Central memory CD4-positive, alpha-beta T cell (primary cell): ENCODE measurements around the gene IL36B.
A peak's percentile ranks its signal among the peaks of the same experiment; 100 is the strongest.
"Not testable (repeated sequence)": the region's sequence is repeated elsewhere in the genome, so short reads cannot be mapped to it uniquely, and the experiment has no call there.

ENCODE experiments used
- DNase-seq: peaks from one replicate; pipeline ENCODE4 v3.0.0; 2022
- total RNA-seq, 3 experiments: gene quantifications; one replicate each; lab custom pipeline; 2026; lab: John Stamatoyannopoulos, UW

The IL36B gene
- 0 to 0.04 (median 0) reads per million in 3 experiments for total RNA-seq

DNA sequence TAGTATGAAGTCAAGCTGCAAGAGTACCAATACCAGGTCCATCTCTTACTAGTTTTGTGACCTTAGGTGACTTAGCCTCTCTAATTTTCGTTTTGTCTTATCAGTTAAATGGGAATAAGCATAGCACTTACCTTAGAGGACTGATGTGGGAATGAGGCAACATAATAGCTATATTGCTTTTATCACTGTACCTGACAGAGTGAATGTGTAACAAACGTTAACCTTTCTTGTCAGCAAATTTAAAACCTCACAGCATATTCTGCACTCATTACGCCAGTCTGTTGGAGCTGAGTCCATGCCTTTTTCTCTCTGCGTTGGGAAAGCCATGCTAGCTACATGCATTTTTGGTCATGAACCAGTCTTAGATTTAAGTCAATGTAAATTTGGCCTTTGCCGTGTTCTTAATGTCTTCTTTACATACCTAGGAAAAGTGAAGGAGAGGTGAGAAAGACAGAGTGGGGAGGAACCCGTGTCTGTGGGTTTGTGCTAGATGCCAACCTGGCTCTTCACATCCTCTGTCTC lies at the start of gene IL36B:
TSS of gene IL36B (minus strand) at position 472 of the 522 bp plus-strand sequence.
- no peak for DNase-seq

DNA sequence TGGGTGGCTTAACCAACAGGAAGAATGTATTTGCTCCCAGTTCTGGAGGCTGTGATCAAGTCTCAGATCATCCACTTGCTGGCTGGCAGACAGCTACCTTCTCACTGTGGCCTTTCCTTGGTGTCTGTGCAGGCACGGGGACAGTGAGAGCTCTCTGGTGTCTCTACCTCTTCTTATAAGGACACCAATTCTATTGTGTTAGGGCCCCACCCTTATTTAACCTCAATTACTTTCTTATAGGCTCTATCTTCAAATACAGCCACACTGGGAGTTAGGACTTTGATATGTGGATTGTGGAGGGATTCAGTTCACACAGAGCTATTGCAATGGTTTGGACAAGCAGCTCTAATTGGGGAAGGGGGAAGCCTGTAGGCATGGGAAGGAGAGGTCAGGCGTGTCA lies 49.5 kb upstream of the IL36B start:
- DNase-seq = no peak

DNA sequence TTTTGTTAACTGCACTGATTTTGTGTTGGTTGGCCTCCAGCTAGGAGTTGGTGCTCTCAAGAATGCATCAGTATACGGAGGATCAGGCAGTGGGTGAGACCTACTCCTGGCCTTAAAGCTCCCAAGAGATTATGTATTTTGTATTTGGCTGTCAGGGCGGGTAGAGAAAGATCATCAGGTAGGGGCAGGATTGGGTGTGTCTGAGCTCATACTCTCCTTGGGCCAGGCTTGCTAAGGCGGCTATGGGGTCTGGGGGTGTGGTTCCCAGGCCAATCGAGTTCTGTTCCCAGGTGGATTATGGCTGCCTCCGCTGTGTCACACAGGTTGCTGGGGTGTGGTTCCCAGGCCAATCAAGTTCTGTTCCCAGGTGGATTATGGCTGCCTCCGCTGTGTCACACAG lies 45.9 kb upstream of the IL36B start:
- DNase-seq = no peak

DNA sequence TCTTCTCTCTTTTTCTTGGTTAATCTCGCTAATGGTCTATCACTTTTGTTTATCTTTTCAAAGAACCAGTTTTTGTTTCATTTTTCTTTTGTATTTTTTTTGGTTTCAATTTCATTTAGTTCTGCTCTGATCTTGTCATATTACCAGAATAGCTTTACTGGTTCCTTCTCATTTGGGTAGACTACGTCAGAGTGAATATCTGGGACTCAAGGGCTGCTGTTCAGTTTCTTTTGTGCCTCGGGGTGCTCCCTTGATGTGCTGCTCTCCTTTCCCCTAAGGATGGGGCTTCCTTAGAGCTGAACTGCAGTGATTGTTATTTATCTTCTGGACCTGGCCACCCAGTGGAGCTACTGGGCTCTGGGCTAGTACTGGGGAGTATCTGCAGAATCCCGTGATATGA lies 45.4 kb upstream of the IL36B start:
- DNase-seq = peak; percentile 19

DNA sequence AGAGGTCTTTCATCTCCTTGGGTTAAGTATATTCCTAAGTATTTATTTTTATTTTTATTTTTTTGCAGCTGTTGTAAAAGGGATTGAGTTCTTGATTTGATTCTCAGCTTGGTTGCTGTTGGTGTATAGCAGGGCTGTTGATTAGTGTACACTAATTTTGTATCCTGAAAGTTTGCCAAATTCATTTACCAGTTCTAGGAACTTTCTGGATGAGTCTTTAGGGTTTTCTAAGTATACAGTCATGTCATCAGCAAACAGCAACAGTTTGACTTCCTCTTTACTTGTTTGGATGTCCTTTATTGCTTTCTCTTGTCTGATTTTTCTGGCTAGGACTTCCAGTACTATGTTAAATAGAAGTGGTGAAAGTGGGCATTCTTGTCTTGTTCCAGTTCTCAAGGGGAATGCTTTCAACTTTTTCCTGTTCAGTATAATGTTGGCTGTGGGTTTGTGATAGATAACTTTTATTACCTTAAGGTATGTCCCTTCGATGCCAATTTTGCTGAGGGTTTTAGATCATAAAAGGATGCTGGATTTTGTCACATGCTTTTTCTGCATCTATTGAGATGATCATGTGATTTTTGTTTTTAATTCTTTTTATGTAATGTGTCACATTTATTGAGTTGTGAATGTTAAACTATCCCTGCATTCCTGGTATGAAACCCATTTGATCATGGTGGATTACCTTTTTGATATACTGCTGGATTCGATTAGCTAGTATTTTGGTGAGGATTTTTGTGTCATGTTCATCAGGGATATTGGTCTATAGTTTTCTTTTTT lies 44.4 kb upstream of the IL36B start:
- not testable (repeated sequence) for DNase-seq

DNA sequence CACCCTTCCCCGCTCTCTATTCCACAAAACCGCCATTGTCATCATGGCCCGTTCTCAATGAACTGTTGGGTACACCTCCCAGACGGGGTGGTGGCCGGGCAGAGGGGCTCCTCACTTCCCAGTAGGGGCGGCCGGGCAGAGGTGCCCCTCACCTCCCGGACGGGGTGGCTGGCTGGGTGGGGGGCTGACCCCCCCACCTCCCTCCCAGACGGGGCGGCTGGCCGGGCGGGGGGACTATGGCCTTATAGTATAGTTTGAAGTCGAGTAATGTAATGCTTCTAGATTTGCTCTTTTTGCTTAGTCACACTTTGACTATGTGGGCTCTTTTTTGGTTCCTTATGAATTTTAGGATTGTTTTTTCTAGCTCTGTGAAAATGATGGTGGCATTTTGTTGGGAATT lies 43.6 kb upstream of the IL36B start:
- not testable (repeated sequence) for DNase-seq

DNA sequence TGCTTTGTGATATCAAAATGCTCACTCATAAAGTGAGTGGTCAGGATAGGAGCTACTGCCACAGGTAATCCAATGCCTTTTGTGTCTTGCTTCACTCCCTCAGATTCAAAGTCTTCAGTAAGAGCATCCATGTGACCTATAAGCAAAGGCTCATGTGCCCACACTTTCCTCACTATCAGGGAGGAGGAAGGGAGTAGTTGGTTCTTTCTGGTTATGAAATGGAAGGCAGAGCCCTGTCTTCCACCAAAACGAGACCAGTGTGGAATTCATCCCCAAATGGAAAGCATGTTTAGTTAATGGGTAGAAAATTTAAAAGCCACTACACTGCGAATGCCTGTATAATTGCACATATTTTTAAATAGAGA lies 40.9 kb upstream of the IL36B start:
- DNase-seq = no peak

DNA sequence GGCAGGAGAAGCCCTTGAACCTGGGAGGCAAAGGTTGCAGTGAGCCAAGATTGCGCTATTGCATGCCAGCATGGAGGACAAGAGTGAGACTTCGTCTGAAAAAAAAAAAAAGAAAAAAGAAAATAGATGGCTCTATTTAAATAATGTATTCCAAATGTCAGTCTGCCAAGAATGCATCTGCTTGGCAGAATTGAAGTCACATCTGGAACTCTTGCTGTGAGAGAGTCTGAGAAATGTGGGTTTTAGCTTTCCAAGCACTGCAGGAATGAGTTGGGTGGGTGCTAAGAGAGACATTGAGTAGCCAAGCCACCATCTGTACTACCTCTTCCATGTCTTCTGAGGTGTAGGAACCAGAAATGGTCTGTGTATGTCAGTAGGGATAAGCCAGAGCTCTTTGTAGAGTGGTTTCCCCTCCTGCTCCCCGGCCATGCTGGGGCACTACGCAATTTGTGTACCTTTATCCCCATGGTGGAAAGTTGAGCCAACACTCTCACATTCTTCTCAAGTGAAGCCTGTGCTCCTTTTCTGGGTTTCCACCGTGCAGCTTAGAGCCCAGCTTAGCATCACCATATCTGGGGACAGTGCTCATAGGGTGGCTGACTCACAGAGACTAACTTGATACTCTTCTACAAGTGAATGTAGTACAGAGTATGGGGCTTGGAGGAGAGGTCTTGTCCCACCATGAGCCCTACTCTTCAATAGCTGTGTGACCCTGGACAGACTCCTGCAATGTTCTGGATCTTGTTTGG lies 40.4 kb upstream of the IL36B start:
- no peak for DNase-seq

DNA sequence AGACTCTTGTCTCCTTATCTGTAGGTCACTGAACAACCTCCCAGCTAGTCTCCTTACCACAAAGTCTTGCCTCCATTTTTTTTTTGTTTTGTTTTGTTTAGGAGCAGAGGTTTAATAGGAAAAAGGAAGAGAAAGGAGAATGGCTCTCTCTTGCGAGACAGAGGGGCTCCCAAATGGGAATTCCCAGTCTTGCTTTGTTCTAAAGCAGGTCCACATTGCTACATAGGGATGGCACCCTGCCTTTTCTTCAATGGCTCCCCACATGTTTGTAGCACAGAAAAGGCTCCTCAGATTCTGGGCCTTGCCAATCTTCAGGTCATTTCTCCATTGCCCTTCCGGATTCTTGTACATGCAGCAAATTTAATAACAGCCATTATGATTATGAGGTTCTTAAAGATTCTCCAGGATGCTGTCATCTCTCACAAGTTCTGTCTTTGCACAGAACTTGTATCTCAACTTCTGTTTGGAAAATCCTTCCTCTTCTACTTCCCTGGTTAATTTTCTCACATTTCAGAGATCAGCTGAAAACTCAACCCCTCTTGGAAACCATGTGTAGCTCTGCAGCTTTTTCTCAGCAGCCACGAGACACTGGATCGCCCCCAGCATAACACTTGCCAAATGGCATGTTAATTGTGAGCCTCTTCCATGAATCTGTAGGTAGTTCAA lies 38.7 kb upstream of the IL36B start:
- no peak for DNase-seq

DNA sequence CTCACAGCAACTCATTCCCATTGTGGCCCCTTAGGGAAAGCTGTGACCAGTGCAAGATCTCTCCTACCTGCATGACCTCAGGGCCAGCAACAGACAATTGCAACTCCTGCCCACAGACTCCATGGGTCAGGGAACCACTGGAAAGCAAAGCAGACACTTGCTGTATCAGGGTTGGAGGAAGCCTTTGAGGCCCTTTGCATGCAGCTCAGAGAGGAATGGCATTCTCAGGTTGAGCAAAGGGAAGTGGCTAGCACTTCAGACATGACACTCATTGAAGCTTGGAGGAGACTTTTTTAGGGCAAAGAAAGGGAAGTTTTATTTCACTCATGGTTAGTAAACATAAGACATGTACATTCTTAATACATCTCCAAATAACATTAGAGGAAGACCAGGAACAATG lies 37.2 kb upstream of the IL36B start:
- DNase-seq = no peak

DNA sequence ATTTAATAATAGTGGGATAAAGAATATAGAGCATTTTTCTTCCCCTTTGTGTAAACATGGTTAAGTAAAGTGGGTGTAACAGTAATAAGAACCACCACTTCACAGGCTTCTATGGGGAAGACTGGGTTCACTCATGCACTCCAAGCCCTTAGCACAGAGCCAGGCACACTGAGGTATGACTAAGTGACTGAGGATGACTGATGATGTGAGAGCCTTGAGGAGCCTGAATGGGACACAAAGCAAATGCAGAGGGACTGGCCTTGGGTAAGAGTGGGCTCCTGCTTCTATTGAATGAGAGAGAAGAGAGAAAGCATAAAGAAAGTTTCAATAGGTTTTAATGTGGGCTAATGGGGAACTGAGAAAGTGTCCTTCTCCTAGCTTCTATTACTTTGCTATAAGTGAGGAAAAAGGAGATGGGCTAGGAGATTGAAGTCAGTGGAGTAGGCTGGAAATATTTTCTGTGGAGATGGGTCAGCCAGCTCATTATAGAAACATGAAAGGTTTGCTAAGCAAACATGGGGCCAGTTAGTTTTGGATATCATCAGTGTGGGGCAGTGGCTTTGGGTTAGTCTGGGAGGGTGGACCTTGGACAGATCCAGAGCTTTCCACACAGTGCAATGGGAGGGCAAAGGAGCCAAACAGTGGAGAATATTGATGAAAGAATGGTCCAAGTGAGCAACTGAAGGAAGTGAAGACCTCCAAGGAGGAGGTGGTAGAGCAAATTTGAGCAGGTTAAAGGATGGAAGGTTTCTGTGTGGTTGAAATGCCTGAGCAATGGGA lies 35.7 kb upstream of the IL36B start:
- DNase-seq = no peak

DNA sequence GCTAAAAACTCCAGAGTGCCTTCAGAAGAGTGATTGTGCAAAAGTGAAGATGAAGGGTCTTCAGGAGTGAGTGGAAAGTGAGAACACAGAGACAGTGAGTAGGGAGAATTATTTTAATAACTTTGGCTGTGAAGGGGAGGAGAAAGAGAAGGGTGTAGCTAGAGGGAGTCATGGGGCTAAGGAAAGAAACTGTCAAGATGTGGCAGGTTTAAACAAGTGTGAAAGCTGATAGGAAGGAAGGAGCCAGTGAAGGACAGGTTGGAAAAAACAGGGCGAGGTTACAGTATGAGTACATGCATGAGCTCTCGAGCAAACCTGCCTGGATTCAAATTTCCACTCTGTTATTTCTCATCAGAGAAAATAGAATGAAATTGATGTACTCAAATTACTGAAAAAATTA lies 32.9 kb upstream of the IL36B start:
- DNase-seq = no peak

DNA sequence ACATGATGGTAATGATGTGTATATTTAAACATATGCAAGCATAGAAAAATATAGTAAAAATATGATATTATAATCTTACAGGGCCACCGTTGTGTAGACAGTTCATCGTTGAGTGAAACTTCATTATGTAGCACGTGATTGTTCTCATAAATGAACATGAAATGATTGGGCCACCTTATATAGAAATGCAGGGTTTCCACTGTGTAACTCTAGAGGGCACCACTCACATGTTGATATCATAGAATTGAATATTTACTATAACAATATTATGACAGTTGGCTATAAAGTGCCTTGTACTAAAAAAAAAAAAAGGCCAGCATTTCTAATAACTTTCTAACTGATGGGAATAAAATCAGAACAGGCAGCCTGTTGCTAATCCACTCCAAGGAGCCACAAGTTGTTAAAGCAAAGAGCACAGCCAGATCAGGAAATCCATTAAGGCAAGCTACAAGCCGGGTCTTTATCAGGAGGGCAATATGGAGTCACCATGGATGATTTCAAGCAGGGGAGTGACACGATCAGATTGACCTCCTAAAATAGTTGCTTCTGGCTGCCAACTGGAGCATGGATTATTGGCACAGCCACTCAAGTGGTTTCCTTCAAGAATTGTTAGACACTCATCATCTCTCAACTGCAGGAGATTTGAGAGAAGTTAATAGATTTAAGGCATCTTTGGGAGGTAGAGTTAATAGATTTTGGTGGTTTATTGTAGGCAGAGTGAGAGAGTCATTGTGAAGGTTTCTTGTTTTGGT lies 31.8 kb upstream of the IL36B start:
- DNase-seq = no peak

DNA sequence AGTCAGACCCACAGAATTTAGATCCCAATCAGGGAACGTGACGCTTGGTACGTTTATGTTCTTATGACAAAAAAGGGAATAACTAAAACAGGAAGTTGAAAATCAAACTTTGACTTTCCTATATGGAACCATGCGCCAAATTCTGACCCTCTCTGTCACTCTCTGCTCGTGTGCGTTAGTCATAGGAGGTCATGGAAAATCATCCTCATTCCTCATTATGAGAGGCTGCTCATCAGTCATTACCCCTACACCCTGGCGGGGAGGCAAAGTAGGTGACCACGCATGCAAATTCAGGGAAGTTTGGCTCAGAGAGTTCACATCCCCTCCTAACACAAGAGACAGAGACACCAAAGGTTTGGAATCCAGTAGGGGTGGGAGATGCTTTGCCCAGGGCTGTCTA lies 30.6 kb upstream of the IL36B start:
- no peak for DNase-seq

DNA sequence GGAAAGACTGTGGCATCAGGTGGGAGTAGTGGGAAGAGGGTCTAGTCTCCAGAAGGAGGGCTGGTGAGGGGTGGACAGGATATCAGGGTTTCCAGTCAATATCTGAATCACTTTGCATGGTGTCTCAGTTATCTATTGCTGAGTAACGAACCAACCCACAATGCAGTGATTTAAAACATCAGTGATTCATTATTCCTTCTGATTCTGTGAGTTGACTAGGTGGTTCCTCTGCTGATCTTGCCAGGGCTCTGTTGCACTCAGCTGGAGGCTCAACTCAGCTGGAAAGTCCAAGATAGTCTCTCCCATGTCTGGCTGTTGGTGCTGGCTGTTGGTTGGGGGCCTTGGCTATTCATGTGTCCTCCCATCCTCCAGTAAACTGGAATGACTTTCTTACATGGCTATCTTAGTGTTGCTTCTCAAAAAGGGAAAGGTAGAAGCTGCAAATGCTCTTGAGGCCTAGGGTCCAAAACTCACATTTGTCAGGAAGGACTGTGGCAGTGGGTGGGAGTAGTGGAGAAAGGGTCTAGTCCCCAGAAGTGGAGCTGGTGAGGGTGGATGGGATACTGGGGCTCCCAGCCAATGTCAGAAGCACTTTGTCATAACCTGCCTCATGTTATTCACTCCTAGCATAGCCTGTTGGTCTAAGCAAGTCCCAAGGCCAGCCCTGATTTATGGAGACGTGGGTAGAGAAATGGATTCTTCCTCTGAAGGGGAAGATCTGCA lies 29.0 kb upstream of the IL36B start:
- no peak for DNase-seq

DNA sequence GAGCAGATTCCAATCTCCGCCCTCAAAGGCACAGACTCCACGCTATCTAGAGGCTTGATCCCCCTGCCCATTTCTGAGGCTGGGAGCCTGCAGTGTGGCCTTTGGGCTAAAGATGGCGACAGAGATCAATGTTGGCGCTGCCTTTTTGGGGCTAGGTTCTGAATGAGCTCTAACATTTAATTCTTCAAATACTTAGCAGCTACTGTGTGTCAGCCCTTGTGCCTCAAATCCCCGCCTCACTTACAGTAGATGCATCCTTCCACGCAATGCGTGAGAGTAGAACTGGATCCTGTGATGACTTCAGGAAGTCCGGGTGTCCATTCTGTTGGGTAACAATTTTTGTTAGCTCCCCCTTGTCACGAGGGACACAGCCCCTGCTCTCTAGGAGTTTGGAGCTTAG lies 27.5 kb upstream of the IL36B start:
- DNase-seq = peak; percentile 19

DNA sequence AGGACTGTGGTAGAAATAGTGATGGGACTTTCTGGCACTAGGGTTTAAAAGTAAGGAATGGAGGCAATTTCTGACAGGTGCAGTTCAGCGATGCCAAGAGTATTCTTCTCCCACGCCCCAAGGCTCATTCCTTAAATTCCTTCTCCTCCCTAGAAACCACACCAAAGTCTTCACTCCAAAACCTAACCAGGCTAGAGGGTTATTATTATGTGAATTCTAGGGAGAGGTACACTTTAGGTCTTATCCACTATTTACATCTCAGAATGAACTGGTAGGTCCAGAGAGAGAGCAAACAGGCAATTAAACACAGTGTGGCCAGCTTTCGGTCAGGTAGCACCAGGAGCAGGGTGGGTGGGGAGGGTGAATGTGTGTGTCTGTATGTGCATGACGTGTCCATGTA lies 26.5 kb upstream of the IL36B start:
- DNase-seq = no peak

DNA sequence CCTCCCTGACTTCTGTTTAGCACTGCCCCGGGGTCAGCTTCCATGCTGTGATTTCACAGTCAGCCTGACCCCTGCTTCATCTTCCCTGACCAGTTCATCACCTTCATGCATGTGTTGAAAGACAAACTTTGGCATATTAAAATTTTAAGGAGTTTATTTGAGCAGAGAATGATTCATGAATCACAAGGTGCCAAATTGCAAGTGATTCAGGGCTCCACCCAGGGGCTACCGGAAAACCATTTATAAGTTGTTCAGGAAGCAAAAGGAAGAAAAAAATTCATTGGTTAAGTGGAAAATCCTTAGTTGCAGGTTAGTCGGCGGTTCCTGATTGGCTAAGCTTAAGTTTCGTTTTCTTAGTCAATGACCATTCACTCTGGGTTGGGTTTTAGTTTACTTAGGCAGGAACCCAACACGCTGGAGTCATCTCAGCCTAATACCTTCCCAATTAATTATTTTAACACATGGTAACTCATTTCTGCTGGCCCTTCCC lies 25.7 kb upstream of the IL36B start:
- no peak for DNase-seq

DNA sequence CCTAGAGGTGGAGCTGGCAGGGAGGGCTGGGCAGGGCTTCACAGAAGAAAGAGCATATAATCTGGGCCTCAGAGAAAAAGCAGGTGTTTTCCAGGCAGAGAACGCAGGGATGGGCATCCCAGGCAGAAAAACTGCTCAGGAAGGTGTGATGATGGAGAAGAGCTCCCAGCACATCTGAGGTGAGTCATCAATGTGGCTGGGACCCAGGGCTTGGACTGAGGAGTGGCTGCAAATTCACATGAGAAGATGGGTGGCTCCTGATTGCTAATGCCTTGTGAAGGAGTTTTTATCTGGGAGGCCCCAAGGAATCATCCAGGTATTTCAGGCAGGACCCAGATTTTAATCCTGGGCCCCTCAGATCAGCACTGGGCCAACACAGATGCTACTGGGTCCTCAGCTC lies 25.3 kb upstream of the IL36B start:
- DNase-seq = no peak

DNA sequence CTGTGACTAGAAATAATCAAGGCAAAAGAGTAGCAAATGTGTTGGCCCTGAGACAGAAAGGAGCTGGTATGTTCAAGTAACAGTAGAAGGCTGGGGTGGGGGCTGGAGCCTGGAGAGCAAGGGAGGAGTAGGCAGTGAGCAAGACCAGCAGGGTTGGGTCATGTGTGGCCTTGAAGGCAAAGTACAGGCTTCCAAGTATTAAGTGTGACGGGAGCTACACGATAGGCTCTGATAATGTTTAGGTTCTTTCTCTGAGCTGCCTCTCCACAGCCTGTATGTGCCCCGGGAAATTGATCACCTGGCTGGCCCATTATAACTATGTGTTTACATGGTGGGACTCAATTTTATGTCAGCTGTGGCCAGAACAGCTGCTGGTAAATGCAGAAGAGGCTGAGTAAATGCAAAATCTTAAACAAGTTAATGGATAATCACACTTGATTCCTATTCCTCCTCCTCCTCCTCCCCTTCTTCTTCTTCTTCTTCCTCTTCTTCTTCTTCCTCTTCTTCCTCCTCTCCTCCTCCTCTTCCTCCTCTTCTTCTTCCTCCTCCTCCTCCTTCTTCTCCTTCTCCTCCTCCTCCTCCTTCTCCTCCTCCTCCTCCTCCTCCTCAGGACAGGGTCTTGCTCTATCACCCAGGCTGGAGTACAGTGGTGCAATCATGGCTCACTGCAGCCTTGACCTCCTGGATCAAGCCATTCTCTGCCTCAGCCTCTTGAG lies 24.4 kb upstream of the IL36B start:
- DNase-seq = no peak
